ENCODE results near the gene IL4I1.
"Not testable (repeated sequence)": the region's sequence is repeated elsewhere in the genome, so short reads cannot be mapped to it uniquely, and the experiment has no call there.

IL4I1 gene, protein sequence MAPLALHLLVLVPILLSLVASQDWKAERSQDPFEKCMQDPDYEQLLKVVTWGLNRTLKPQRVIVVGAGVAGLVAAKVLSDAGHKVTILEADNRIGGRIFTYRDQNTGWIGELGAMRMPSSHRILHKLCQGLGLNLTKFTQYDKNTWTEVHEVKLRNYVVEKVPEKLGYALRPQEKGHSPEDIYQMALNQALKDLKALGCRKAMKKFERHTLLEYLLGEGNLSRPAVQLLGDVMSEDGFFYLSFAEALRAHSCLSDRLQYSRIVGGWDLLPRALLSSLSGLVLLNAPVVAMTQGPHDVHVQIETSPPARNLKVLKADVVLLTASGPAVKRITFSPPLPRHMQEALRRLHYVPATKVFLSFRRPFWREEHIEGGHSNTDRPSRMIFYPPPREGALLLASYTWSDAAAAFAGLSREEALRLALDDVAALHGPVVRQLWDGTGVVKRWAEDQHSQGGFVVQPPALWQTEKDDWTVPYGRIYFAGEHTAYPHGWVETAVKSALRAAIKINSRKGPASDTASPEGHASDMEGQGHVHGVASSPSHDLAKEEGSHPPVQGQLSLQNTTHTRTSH

DNA sequence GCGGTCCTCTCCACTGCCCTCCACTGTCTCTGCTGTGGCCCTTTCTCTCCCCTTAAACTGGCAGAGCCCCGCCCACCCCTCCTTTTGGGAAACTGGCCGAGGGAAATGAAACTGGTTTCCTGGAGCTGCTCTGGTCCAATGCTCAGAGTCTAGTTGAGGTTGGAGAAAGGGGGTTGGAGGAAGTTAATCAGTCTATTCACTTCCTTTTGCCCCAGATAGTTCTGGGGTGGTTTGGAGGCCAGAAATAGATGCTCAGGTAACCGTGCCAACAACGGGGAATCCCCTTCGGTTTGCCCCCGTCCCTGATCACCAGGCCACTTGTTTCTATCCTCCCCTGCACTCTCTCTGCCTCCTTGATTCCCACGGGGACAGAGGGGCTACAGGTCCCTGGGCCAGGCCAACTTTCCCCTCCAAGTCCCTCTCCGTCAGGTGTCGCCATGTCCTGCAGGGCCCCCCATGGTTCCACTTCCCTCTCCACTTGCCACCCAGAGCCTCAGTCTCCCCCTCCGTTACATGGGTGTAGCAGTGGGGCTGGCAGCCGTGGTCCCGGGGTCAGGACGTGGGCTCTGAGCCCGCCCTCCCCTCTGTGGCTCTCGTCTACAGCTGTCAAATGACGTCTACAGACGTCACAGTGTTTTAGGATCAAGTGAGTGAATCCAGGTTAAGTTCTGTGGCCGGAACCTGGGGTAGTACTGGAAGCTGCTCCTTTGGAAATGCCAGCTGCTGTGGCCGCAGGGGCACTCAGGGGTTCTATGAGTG is at the start of gene IL4I1:
Gene IL4I1 (minus strand): TSS at position 25 of the 759 bp plus-strand sequence. CDS start 727 bp downstream, outside the sequence.
- peak; percentile 84 for DNase-seq

DNA sequence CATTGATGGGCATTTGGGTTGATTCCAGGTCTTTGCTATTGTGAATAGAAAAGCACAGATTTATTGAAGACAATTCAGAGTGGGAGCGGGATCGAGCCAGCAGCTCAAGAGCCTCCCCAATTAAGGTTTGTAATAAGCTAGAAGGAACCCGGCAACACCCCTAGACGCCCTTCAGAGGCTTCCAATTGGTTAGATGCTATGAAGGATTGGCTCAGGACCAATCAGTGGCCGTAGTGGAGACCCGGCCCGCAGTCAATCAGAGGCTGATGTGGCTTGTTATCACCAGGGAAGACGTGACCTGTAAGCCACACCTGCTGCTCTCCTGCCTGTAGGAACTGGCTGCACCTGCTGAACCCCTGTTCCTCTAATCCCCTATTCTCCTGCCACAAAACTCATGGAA is 49.7 kb upstream of the IL4I1 start:
- DNase-seq, result no peak

DNA sequence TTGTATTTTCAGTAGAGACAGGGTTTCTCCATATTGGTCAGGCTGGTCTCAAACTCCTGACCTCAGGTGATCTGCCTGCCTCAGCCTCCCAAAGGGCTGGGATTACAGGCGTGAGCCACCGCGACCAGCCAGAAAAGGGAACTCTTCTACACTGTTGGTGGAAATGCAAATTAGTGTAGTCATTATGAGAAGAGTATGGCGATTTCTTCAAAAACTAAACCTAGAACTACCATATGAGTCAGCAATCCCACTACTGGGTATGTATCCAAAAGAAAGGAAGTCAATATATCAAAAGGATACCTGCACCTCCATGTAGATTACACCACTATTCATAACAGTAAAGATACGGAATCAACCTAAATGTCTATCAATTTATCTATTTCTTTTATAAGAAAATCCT is 47.9 kb upstream of the IL4I1 start:
- DNase-seq, result not testable (repeated sequence)

DNA sequence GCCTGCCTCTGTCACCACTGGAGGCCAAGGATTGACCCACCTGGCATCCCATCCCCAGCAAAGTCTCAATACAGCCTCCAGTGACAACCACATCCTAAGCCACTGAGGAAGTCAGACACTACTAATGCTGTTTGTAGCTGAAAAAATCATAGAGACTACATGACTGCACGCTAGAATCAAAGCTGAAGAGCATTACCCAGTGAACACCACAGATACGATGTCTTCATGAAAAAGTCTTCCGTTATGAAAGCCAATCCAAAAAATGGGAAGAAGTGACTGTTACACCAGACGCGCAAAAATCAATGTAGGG is 43.8 kb upstream of the IL4I1 start:
- DNase-seq, result no peak

DNA sequence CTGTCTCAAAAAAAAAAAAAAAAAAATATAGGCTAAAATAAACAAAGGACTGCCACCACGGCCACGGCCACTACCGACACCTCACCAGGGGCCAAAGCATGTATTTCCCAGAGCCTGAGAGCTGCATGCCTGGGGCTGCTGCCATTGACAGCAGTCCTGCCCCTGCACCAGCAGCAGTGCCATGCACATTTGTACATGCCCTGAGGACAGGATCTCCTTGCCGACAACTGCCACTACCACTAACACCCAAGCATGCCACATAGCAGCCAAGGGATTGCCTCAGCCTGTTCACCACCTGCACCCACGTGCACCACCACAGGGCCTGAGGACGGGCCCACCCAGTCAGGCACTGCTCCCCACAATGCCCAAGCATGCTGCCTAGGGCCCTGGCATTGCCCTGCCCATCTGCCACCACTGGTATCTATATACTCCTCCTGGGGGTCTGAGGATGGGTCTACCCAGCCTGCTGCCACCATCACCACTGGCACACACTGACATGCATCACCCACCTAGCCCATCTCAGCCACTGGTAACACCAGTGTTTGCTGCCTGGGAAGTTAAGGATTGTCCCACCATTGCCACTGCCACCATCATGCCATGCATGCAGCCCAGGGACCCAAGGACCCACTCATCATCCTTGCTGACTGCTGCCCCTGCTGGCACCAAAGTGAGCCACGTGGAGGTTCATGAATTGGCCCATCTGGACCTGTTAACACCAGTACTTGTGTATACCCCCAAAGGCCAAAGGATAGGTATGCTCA is 43.2 kb upstream of the IL4I1 start:
- no peak for DNase-seq

DNA sequence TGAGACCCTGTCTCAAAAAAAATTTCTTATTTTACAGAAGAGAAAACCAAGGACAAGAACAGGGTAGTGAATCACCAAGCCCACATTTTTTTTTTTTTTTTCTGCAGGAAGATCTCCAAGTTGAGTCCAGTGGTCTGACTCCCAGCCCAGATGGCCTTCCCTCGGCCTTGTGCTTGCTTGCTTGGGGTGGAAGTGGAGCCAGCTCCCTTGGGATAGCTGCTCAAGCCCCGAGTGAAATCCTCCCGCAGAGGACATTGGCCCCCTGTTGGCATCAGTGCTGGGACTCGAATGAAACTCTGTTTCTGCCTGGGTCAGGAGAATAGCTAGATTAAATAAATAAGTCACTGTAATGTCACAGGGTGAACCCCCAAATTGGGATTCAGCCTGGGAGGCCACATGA is 42.0 kb upstream of the IL4I1 start:
- no peak for DNase-seq

DNA sequence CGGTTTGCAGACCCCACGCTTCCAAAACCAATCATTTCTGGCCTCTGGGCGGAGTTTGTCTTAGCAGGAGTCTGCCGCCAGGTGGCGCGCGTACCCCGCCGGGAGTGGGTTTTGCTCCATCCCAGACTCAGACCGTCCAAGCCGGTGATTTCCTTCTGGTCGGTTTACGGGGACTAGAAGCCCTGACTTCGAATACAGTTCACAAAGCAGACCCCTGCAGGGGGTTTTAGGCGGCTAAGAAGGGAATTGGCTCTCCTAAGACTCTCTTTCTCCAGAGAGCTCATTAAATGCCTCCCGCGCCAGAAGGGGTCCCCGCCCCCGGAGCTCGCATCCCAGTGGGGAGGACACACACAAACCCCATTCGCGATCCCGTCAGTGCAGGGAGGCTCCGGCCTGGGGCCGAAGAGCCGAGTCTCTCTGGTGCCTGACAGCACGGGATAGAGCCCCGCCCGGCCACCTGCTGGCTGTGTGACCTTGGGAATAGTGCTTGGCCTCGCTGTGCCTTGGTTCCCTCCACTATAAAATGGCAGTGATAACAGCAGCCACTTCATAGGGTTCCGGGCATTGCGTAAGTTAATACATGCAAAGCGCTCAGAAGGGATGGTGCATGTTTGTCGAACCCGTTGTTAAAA is 41.2 kb upstream of the IL4I1 start:
- peak; percentile 78 for DNase-seq

DNA sequence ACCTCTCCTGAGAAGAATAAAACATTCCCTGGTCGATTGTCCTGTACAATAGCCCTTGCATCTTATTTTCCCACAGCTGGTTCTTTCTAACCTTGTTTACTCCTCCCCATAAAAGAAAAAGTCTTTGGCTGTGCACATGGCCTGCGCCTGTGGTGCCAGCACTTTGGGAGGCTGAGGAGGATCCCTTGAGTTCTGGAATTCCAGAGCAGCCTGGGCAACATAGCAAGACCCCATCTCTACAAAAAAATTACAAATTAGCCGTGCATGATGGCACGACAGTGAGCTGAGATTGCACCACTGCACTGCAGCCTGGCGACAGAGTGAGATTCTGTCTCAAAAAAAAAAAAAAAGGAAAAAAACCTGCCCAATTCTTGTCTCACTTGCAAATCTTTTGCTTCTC is 39.9 kb upstream of the IL4I1 start:
- DNase-seq, result no peak

DNA sequence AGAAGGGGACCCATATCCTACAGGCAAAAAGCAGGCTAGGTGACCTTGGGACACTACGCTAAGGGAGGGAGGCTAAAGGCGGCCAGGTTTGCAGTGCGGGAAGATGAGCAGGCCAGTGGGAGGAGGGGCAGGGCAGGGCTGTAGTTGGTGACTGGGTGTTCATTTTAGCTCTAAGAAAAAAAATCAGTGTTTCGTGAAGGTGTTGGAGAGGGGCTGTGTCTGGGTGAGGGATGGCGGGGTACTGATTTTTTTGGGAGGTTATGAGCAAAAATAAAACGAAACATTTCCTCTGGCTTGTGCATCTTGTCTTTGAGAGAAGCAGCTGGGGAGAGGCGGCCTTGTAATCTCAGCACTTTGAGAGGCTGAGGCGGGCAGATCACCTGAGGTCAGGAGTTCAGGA is 37.0 kb upstream of the IL4I1 start:
- DNase-seq, result no peak

DNA sequence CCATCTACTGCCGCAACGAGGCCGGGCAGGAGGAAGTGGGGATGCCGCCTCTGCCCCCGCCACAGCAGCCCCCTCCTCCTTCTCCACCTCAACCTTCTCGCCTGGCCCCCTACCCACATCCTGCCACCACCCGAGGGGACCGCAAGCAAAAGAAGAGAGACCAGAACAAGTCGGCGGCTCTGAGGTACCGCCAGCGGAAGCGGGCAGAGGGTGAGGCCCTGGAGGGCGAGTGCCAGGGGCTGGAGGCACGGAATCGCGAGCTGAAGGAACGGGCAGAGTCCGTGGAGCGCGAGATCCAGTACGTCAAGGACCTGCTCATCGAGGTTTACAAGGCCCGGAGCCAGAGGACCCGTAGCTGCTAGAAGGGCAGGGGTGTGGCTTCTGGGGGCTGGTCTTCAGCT is 36.0 kb upstream of the IL4I1 start:
- no peak for DNase-seq

DNA sequence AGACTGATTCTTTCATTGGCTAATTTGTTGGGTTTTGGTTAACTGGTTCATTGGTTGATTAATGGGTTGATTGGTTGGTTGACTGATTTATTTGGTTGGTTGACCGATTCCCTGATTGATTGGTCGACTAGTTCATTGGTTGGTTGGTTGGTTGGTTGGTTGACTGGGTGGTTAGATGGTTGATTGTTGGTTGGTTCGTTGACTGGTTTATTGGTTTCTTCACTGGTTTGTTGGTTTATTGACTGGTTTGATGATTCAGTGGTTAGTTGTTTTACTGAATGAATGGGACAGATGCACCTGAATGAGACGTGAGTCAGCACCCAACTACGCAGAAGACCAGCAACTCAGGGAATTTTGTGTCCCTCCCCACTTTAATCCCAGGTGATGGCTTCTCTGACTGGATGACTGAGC is 35.4 kb upstream of the IL4I1 start:
- DNase-seq, result peak; percentile 65

DNA sequence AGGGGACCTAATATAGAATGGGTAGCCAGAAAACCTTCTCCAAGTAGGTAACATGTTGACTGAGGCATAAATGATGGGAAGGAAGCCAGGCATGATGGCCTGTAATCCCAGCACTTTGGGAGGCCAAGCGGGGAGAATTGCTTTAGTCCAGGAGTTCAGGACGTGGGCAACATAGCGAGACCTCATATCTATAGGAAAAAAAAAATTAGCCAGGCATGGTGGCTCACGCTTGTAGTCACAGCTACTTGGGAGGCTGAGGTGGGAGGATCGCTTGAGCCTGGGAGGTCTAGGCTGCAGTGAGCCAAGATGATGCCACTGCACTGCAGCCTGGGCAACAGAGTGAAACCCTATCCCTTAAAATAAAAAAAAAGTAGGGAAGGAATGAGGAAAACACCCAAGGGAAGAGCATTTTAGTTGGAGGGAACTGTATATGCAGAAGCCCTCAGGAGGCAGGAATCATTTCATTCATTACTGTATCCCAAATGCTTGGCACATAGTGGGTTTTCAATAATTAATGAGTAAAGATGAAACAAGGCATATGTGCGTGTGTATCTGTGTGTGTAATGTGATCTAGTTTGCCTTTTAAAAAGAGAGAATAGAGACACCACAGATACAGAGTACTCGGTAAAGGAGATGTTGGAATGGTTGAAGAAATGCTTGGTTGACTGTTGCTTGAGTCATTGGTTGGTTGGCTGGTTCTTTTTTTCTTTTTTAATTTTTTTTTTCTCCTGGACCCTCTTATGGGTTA is 34.8 kb upstream of the IL4I1 start:
- no peak for DNase-seq

DNA sequence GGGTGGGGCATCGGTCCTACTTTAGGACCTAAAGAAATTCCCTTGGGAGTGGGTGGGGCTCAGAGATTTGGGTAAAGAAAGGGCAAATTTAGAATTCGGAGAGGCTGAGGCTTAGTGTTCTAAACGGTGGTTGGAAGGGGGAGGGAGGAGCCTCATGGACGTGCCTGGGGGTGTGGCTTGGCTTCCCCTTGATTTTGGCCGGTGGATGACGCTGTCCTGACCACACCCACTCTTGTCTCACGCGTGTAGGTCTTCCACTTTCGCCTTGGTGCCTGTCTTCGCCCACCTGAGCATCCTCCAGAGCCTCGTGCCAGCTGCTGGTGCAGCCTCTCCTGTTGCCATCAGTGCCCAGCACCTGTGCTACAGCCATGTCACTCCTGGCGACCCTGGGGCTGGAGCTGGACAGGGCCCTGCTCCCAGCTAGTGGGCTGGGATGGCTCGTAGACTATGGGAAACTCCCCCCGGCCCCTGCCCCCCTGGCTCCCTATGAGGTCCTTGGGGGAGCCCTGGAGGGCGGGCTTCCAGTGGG is 33.9 kb upstream of the IL4I1 start:
- no peak for DNase-seq

DNA sequence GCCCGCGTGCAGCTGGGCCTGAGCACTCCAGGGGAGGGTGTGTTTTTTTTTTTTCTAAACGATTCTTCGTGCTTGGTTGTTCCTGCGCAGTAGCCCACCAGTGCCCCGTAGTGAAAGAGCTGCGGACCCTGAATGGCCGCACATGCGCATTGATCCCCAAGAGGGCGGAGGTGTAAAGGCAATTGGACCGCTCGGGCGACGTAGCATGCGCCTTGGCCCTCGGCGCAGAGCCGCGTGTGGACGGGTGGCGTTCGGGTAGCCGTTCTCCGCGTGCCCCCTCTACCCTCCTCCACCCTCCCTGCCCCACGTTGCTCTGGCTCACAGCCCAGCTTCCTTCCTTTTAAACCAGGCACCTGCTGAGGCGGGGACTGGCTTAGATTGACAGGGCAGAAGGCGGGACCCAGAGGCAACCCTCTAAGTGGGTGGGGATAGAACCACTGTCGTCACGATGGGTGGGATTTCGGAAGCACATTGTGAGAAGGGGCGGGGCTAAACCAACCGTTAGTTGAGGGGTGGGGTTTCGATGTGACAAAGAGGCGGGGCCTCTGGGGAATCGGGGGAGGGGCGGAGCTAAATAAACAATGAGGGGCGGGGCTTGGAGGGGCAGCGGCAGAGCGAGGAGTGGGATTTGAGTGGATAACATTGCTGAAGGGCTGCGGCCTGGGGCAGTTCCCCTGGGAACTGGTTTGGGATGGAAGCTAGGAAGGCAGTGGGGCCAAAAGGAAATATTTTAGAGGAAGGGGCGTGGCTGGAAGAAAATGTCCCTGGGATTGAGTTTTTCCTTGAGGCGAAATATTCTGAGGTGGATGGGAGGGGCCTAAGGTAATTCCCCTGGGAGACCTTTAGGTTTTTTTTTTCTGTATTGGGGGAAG is 33.2 kb upstream of the IL4I1 start:
- peak; percentile 88 for DNase-seq

DNA sequence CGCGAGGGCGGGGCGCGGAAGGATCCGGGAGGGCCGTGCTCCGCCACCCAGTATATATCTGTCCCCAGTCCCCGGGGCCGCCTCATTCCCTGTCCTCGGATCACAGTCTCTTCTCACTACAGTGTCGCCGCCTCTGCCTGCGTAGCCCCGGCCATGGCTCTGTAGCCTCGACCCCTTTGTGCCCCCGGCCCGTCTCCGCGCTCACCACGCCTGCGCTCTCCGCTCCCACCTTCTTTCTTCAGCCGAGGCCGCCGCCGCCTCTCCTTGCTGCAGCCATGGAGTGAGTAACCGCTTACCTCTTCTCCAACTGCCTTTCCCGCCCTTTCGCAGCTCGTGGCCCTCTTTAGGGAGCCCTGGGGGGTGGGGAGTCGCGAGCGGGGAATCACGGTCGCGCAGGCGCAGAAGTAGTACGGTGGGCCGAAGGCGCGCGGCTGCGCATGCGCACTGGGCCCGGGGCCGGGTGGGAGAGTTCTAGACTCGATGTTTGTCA is 32.5 kb upstream of the IL4I1 start, which contains the start of the genes ATF5 and NUP62:
Gene ATF5 (plus strand): TSS at position 85 of the 490 bp plus-strand sequence. CDS start 1,646 bp downstream, outside the sequence.
Gene NUP62 (minus strand): TSS at position 384 of the 490 bp plus-strand sequence. CDS start 19,697 bp downstream, outside the sequence.
- peak; percentile 85 for DNase-seq

DNA sequence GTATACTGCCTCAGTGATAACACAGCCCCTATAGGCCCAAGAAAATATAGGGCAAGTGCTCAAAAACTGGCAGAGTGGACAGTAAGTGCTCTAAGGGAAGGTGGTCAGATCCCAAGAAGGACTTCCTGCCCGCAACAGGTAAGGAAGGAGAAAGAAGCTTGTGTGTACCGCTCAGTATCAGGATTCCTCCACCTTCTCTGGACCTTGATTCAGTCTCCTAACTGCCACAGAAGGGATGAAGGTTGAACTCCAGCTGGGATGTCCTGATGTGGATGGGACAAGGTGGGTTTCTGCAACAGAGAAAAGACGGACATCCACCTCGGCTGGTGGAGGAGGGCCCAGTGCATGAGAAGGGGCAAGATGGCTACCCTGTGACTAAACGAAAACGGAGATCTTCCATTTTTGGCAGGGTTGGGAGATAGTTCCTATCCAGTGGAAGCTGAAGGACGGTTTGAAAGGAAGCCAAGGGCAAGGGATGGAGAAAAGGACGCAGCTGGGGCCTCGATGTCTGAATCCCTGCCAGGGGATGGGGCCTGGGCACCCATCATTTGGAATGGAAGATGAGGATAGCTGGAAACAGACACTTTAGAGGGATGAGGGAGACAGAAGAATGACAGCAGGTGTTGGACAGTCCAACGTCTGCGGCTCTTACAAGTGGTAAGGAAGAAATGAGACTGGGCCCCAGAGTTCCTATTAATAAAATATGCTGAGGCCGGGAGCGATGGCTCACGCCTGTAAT is 31.0 kb upstream of the IL4I1 start:
- DNase-seq, result no peak

DNA sequence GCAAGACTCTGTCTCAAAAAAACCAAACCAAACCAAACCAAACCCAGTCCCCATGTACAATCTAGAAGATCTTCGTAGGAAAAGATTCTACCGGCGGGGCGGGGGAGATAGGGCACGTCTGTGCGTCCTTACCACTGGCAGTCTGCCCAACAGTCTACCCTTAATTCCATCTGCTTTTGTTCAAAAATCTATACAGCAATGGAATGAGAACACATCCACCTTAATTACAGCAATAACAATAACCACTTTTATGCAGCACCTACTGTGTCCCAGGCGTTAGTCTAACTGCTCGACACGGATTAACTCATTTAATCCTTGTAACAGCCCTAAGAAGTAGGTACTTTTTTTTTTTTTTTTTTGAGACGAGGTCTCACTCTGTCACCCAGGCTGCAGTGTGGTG is 29.8 kb upstream of the IL4I1 start:
- DNase-seq, result no peak

DNA sequence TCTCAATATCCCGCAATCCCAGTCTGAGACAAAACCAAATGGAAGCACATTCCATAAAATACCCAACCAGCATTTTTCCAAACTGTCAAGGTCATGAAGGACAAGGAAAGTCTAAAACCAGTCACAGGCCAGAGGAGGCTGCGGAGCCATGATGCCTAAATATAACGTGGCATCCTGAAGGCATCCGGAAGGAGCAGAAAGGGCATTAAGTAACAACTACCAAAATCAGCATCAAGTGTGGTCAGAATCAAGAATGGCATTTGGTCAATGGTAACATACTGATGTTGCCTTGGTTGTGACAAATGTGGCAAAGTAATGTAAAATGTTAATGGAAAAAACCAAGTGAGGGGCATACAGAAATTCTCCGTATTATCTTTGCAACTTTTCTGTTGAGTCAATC is 28.8 kb upstream of the IL4I1 start:
- DNase-seq, result no peak

DNA sequence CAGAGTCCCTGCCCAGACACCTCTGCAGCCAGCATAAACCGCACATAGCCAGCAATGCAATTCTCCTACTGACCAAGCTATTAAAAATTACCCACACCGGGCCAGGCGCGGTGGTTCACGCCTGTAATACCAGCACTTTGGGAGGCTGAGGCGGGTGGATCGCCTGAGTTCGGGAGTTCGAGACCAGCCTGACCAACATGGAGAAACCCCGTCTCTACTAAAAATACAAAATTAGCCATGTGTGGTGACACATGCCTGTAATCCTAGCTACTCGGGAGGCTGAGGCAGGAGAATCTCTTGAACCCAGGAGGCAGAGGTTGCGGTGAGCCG is 28.2 kb upstream of the IL4I1 start:
- DNase-seq, result not testable (repeated sequence)
